Mammary epithelial cell (primary cell): ENCODE results near the gene NXPE3.

Source experiments
- CTCF ChIP-seq, 2 donors: IDR thresholded peaks in 1 of 2; conservative IDR thresholded peaks in 1 of 2; 2 replicates each; pipeline ENCODE4 v1.5.1; 2011 to 2012; ENCODE audit warnings: inconsistent platforms in 2 of 2, low read length in 2 of 2, mild to moderate bottlenecking in 2 of 2, control low read depth in 1 of 2, low read depth in 1 of 2; ENCODE audit not compliant: insufficient read depth in 1 of 2; ENCODE audit errors: extremely low read depth in 1 of 2
- EZH2 ChIP-seq: IDR thresholded peaks from 2 replicates; pipeline ENCODE4 v1.6.1; 2012; ENCODE audit warnings: low read length, inconsistent platforms, borderline replicate concordance

GRCh38 chr3:101816215-101817149, 37.5 kb downstream of the NXPE3 start:
- TF ChIP-seq CTCF (conservative IDR thresholded peaks at IDR 0.05 in 1 of 2, IDR thresholded peaks at IDR 0.05 in 1 of 2; ENCODE audit: extremely low read depth in 1 of 2, insufficient read depth in 1 of 2, low read depth in 1 of 2, low read length in 2 of 2), result no peak
- TF ChIP-seq EZH2, result no peak
